ENCODE measurements around the gene DLK1.
A peak's percentile ranks its signal among the peaks of the same experiment; 100 is the strongest.

DLK1 gene

GRCh38 chr14:100762901-100763300 lies 36.2 kb downstream of the DLK1 start:
- DNase-seq = no peak

GRCh38 chr14:100764471-100765115 lies 37.9 kb downstream of the DLK1 start:
- DNase-seq = peak in 1 of 14 donors; percentile 9

GRCh38 chr14:100765296-100765695 lies 38.6 kb downstream of the DLK1 start:
- DNase-seq = no peak

GRCh38 chr14:100765991-100766390 lies 39.3 kb downstream of the DLK1 start:
- peak in 1 of 14 donors; percentile 22 for DNase-seq

- no peak for DNase-seq
These were observed 40.5 kb downstream of the DLK1 start for GRCh38 chr14:100767003-100767787.

GRCh38 chr14:100767788-100768536 lies 41.3 kb downstream of the DLK1 start:
- DNase-seq = no peak

- no peak for DNase-seq
These were observed 42.6 kb downstream of the DLK1 start for GRCh38 chr14:100769035-100769939.

GRCh38 chr14:100770046-100770445 lies 43.4 kb downstream of the DLK1 start:
- DNase-seq = no peak

- DNase-seq = no peak
These were observed 44.0 kb downstream of the DLK1 start for GRCh38 chr14:100770605-100771120.

GRCh38 chr14:100771121-100771800 lies 44.6 kb downstream of the DLK1 start:
- no peak for DNase-seq

GRCh38 chr14:100772607-100773165 lies 46.0 kb downstream of the DLK1 start:
- no peak for DNase-seq

GRCh38 chr14:100773331-100774163 lies 46.9 kb downstream of the DLK1 start:
- no peak for DNase-seq

GRCh38 chr14:100774164-100774537 lies 47.5 kb downstream of the DLK1 start:
- DNase-seq = no peak

GRCh38 chr14:100775351-100775830 lies 48.7 kb downstream of the DLK1 start:
- no peak for DNase-seq

GRCh38 chr14:100775831-100776591 lies 49.3 kb downstream of the DLK1 start:
- DNase-seq = no peak

GRCh38 chr14:100776681-100777365 lies 50.1 kb downstream of the DLK1 start:
- no peak for DNase-seq

- no peak for DNase-seq
These were observed 50.7 kb downstream of the DLK1 start for GRCh38 chr14:100777366-100777817.

GRCh38 chr14:100777818-100778525 lies 51.3 kb downstream of the DLK1 start:
- peak in 1 of 14 donors; percentile 51 for DNase-seq
